Breast epithelium (tissue), 3 donors: ENCODE measurements around the gene SUGP2.

Experiments used
- POLR2A ChIP-seq: fragments of 450-650 bp; IDR thresholded peaks from one replicate; pipeline ENCODE4 v1.6.1; 2016; ENCODE audit warnings: antibody characterized with exemption, mild to moderate bottlenecking, moderate library complexity
- POLR2AphosphoS5 ChIP-seq, 3 donors: sonication (generic); formaldehyde crosslinking; IDR thresholded peaks; one replicate each; pipeline ENCODE4 v1.6.1; 2017; ENCODE audit warnings: antibody characterized with exemption in 3 of 3
- TF ChIP-seq, protein P1 (sequence below), 3 donors: fragments of 450-650 bp; IDR thresholded peaks; one replicate each; pipeline ENCODE4 v1.5.1; 2016 to 2017; ENCODE audit warnings: antibody characterized with exemption in 3 of 3, mild to moderate bottlenecking in 3 of 3, moderate library complexity in 3 of 3

DNA sequence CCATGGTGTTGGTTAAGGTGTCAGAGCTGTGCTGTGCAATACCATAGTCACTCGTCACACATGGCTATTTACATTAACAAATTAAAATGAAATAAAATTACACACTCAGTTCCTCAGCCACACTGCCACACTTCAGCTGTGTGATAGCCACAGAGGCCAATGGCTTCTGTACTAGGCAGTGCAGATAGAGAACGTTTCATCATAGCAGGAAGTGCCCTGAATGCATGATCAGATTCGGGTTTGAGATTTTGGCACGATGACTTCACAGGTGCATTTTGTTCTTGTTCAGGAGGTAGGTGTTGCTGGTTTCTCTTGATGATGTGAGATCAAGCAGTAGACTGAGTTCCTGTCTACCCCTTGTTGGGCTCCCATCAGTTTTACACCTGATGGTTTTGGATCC lies 6.6 kb upstream of the SUGP2 start:
- TF ChIP-seq, protein P1, sequence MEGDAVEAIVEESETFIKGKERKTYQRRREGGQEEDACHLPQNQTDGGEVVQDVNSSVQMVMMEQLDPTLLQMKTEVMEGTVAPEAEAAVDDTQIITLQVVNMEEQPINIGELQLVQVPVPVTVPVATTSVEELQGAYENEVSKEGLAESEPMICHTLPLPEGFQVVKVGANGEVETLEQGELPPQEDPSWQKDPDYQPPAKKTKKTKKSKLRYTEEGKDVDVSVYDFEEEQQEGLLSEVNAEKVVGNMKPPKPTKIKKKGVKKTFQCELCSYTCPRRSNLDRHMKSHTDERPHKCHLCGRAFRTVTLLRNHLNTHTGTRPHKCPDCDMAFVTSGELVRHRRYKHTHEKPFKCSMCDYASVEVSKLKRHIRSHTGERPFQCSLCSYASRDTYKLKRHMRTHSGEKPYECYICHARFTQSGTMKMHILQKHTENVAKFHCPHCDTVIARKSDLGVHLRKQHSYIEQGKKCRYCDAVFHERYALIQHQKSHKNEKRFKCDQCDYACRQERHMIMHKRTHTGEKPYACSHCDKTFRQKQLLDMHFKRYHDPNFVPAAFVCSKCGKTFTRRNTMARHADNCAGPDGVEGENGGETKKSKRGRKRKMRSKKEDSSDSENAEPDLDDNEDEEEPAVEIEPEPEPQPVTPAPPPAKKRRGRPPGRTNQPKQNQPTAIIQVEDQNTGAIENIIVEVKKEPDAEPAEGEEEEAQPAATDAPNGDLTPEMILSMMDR (IDR thresholded peaks at IDR 0.05) = no peak
- TF ChIP-seq POLR2AphosphoS5 (IDR thresholded peaks at IDR 0.05) = no peak
- no peak for TF ChIP-seq POLR2A
